K562 (cell line): ENCODE results near the gene SNRPA. TPM values are rescaled to one million over a fixed set of nuclear protein-coding genes. Genes with fewer than 3 reads are reported as not detected.
A peak's percentile ranks its signal among the peaks of the same experiment; 100 is the strongest.

ENCODE experiments used
- BHLHE40 ChIP-seq: IDR thresholded peaks from 2 replicates; pipeline ENCODE4 v1.6.1; 2011; ENCODE audit warnings: low read length, improper control_type of control experiment
- CREM ChIP-seq: IDR thresholded peaks from 2 replicates; pipeline ENCODE4 v1.6.1; 2014; ENCODE audit warnings: antibody characterized with exemption, low read depth
- CXXC5 ChIP-seq: fragments of 250-450 bp; sonication (Bioruptor Pico); IDR thresholded peaks from 2 replicates; pipeline ENCODE4 v1.8.0; 2022; ENCODE audit warnings: inconsistent platforms, mild to moderate bottlenecking, moderate library complexity
- FOSL1 ChIP-seq: fragments of 200-800 bp; sonication (Bioruptor generic); conservative IDR thresholded peaks from 2 replicates; pipeline ENCODE4 v1.6.1; 2016; ENCODE audit warnings: missing genetic modification characterization, missing compliant biosample characterization
- GABPB2 ChIP-seq: fragments of 250-450 bp; sonication (Bioruptor Pico); conservative IDR thresholded peaks from 2 replicates; pipeline ENCODE4 v1.5.1; 2021; ENCODE audit warnings: mild to moderate bottlenecking
- GTF2A2 ChIP-seq: IDR thresholded peaks from 2 replicates; pipeline ENCODE4 v1.6.1; 2016; ENCODE audit warnings: mild to moderate bottlenecking, missing genetic modification characterization, missing compliant biosample characterization
- HDGF ChIP-seq: fragments of 450-650 bp; IDR thresholded peaks from 2 replicates; pipeline ENCODE4 v1.6.1; 2016
- KDM1A ChIP-seq, 2 experiments: fragments of 450-650 bp; IDR thresholded peaks; 2 replicates each; pipeline ENCODE4 v1.6.1; 2016; ENCODE audit warnings: mild to moderate bottlenecking in 2 of 2
- MAFK ChIP-seq: IDR thresholded peaks from 2 replicates; pipeline ENCODE4 v1.6.1; 2011; ENCODE audit warnings: low read length, improper control_type of control experiment
- SIN3B ChIP-seq: fragments of 450-650 bp; IDR thresholded peaks from 2 replicates; pipeline ENCODE4 v1.6.1; 2017; ENCODE audit warnings: low read depth, mild to moderate bottlenecking, moderate library complexity
- SMARCB1 ChIP-seq: IDR thresholded peaks from 2 replicates; pipeline ENCODE4 v1.6.1; 2011; ENCODE audit warnings: improper control_type of control experiment, low read depth; ENCODE audit not compliant: insufficient read length
- TAF9B ChIP-seq: fragments of 450-650 bp; IDR thresholded peaks from 2 replicates; pipeline ENCODE4 v1.6.1; 2018; ENCODE audit warnings: mild to moderate bottlenecking; ENCODE audit not compliant: partially characterized antibody
- ZBTB7A ChIP-seq: IDR thresholded peaks from 2 replicates; pipeline ENCODE4 v1.6.1; 2011; ENCODE audit warnings: low read depth, mild to moderate bottlenecking, low read length, moderate library complexity, borderline replicate concordance; ENCODE audit not compliant: control insufficient read depth
- ZNF133 ChIP-seq: fragments of 250-450 bp; sonication (Bioruptor Pico); IDR thresholded peaks from 2 replicates; pipeline ENCODE4 v1.4.0; 2020; ENCODE audit warnings: mild to moderate bottlenecking
- ZNF134 ChIP-seq: fragments of 250-450 bp; sonication (Bioruptor Pico); conservative IDR thresholded peaks from 2 replicates; pipeline ENCODE4 v1.4.0; 2020
- polyA plus RNA-seq, 8 experiments: library from polyadenylated mRNA; depleted of rRNA in 4 of 8; stranded (reverse) in 5 of 8; unstranded in 3 of 8; fragments of >200 nt; fragmentation: Nextera tagmentation in 2 of 8; fragmentation: Illumina TruSeq in 1 of 8; extraction: Ambion mirVana in 2 of 8; extraction: Trizol in 1 of 8; gene quantifications; 2 replicates each; pipeline versions ENCODE4 v1.2.1 to v1.2.3, GENCODE V29; 2011 to 2014; ENCODE audit warnings: inconsistent platforms in 1 of 8, missing spikeins in 1 of 8
- total RNA-seq, 7 experiments: library from RNA; depleted of rRNA in 6 of 7; stranded (reverse); fragments of >200 nt in 6 of 7; fragmentation: Illumina TruSeq in 2 of 7; extraction: Trizol in 2 of 7; gene quantifications; 2 replicates each; pipeline versions ENCODE4 v1.2.1 to v1.2.3, GENCODE V29; 2011 to 2021; ENCODE audit warnings: low replicate concordance in 1 of 7
- TF ChIP-seq, protein P1 (sequence below): fragments of 250-450 bp; sonication (Bioruptor Pico); IDR thresholded peaks from 2 replicates; pipeline ENCODE4 v1.4.0; 2020; ENCODE audit warnings: borderline replicate concordance
- TF ChIP-seq, protein P2 (sequence below), 2 experiments: IDR thresholded peaks; 2 replicates each; pipeline ENCODE4 v1.6.1; 2011; ENCODE audit warnings: borderline replicate concordance in 1 of 2, control low read depth in 1 of 2, low read depth in 1 of 2, low read length in 1 of 2, mild to moderate bottlenecking in 1 of 2, mixed read lengths in 1 of 2, moderate library complexity in 1 of 2; ENCODE audit not compliant: insufficient read depth in 1 of 2, insufficient read length in 1 of 2, poor library complexity in 1 of 2, severe bottlenecking in 1 of 2; ENCODE audit errors: extremely low read depth in 1 of 2
- TF ChIP-seq, protein P3 (sequence below): fragments of 250-450 bp; sonication (Bioruptor Pico); IDR thresholded peaks from 2 replicates; pipeline ENCODE4 v1.8.0; 2022; ENCODE audit warnings: moderate library complexity, mild to moderate bottlenecking, inconsistent platforms
- TF ChIP-seq, protein P4 (sequence below): IDR thresholded peaks from 3 replicates; pipeline ENCODE4 v1.6.1; 2011; ENCODE audit warnings: borderline replicate concordance, mild to moderate bottlenecking, moderate library complexity; ENCODE audit not compliant: insufficient read length; ENCODE audit errors: extremely low read depth
- TF ChIP-seq, protein P5 (sequence below), 2 experiments: fragments of 200-800 bp in 1 of 2; sonication (Bioruptor generic) in 1 of 2; sonication (generic) in 1 of 2; formaldehyde crosslinking in 1 of 2; IDR thresholded peaks in 1 of 2; conservative IDR thresholded peaks in 1 of 2; 2 replicates each; pipeline versions ENCODE4 v1.5.0 to v1.6.1; 2016 to 2020; ENCODE audit warnings: missing compliant biosample characterization in 1 of 2, missing genetic modification characterization in 1 of 2, missing genetic modification reagents in 1 of 2

Gene SNRPA
- total and polyA plus RNA-seq, 9 of the 15 experiments (the other 6 are each of a cell fraction or from before 2014, with no cell fraction given), result 16.3 to 311 (median 193) TPM

DNA sequence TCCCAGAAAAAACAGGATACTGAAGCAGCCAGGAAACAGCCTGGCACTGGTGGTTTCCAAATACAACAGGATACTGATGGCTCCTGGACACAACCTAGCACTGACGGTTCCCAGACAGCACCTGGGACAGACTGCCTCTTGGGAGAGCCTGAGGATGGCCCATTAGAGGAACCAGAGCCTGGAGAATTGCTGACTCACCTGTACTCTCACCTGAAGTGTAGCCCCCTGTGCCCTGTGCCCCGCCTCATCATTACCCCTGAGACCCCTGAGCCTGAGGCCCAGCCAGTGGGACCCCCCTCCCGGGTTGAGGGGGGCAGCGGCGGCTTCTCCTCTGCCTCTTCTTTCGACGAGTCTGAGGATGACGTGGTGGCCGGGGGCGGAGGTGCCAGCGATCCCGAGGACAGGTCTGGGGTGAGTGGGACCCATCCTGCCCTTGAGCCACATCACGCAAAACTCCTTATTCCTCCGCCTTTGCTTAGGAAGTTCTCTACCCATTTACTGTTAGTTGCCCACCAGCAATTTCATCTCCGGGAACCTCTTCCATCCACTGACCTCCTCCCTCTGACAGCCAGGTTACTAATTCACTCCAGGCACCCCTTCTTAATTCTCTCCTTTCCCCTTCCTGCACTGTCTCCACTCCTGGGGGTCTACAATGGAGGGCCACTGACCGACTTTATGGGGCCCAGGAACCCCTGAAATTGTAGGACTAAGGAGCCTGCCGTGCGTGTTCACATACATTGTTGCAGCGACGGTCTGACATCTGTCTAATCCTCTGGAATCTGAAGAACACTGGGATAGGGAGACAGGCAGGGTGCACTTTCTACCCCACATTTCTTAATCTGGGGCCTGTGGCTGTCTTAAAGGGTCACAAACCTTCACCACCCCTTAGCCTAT is 32.9 kb upstream of the SNRPA start (continued):
- TF ChIP-seq SIN3B (no peak), BHLHE40 (no peak), HDGF (0 out of 2 replicates have a peak, but pooled peaks have one; percentile 24), ZBTB7A (no peak), CREM (peak; percentile 75), KDM1A (IDR thresholded peaks at IDR 0.05) (peak in 1 of 2 experiments; percentile 28; a peak in 1 of 4 replicates), FOSL1 (no peak), ZNF133 (CRISPR knock-in tag) (no peak), ZNF134 (CRISPR knock-in tag) (no peak), GTF2A2 (no peak), SMARCB1 (no peak), MAFK (peak; percentile 59; the same call in 1 of the 2 replicates), GABPB2 (CRISPR knock-in tag) (no peak), CXXC5 (no peak), TAF9B (no peak)
- TF ChIP-seq, protein P1, sequence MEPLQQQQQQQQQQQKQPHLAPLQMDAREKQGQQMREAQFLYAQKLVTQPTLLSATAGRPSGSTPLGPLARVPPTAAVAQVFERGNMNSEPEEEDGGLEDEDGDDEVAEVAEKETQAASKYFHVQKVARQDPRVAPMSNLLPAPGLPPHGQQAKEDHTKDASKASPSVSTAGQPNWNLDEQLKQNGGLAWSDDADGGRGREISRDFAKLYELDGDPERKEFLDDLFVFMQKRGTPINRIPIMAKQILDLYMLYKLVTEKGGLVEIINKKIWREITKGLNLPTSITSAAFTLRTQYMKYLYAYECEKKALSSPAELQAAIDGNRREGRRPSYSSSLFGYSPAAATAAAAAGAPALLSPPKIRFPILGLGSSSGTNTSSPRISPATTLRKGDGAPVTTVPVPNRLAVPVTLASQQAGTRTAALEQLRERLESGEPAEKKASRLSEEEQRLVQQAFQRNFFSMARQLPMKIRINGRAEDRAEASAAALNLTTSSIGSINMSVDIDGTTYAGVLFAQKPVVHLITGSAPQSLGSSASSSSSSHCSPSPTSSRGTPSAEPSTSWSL, result no peak
- TF ChIP-seq, protein P2, sequence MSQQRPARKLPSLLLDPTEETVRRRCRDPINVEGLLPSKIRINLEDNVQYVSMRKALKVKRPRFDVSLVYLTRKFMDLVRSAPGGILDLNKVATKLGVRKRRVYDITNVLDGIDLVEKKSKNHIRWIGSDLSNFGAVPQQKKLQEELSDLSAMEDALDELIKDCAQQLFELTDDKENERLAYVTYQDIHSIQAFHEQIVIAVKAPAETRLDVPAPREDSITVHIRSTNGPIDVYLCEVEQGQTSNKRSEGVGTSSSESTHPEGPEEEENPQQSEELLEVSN (IDR thresholded peaks at IDR 0.05; ENCODE audit: borderline replicate concordance in 1 of 2, extremely low read depth in 1 of 2, insufficient read depth in 1 of 2, insufficient read length in 1 of 2, low read depth in 1 of 2, low read length in 1 of 2, poor library complexity in 1 of 2, severe bottlenecking in 1 of 2), result no peak
- TF ChIP-seq, protein P3, sequence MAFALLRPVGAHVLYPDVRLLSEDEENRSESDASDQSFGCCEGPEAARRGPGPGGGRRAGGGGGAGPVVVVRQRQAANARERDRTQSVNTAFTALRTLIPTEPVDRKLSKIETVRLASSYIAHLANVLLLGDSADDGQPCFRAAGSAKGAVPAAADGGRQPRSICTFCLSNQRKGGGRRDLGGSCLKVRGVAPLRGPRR, result no peak
- TF ChIP-seq, protein P4, sequence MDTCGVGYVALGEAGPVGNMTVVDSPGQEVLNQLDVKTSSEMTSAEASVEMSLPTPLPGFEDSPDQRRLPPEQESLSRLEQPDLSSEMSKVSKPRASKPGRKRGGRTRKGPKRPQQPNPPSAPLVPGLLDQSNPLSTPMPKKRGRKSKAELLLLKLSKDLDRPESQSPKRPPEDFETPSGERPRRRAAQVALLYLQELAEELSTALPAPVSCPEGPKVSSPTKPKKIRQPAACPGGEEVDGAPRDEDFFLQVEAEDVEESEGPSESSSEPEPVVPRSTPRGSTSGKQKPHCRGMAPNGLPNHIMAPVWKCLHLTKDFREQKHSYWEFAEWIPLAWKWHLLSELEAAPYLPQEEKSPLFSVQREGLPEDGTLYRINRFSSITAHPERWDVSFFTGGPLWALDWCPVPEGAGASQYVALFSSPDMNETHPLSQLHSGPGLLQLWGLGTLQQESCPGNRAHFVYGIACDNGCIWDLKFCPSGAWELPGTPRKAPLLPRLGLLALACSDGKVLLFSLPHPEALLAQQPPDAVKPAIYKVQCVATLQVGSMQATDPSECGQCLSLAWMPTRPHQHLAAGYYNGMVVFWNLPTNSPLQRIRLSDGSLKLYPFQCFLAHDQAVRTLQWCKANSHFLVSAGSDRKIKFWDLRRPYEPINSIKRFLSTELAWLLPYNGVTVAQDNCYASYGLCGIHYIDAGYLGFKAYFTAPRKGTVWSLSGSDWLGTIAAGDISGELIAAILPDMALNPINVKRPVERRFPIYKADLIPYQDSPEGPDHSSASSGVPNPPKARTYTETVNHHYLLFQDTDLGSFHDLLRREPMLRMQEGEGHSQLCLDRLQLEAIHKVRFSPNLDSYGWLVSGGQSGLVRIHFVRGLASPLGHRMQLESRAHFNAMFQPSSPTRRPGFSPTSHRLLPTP, result no peak
- TF ChIP-seq, protein P5, sequence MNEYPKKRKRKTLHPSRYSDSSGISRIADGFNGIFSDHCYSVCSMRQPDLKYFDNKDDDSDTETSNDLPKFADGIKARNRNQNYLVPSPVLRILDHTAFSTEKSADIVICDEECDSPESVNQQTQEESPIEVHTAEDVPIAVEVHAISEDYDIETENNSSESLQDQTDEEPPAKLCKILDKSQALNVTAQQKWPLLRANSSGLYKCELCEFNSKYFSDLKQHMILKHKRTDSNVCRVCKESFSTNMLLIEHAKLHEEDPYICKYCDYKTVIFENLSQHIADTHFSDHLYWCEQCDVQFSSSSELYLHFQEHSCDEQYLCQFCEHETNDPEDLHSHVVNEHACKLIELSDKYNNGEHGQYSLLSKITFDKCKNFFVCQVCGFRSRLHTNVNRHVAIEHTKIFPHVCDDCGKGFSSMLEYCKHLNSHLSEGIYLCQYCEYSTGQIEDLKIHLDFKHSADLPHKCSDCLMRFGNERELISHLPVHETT (CRISPR knock-in tag; conservative IDR thresholded peaks at IDR 0.05 in 1 of 2, IDR thresholded peaks at IDR 0.05 in 1 of 2), result no peak
